Brain microvascular endothelial cell (primary cell): ENCODE results near the gene DSG1.

Experiments
- DNase-seq: peaks from one replicate; pipeline ENCODE4 v3.0.0-alpha.2; 2020
- H3K27ac ChIP-seq: fragments of 250-450 bp; sonication (Bioruptor Pico); 2 replicates; pipeline ENCODE4 v1.5.1; 2020; ENCODE audit warnings: mild to moderate bottlenecking, moderate library complexity
- H3K27me3 ChIP-seq: fragments of 250-450 bp; sonication (Bioruptor Pico); replicated peaks from 2 replicates; pipeline ENCODE4 v1.5.1; 2020; ENCODE audit warnings: mild to moderate bottlenecking
- H3K36me3 ChIP-seq: fragments of 250-450 bp; sonication (Bioruptor Pico); replicated peaks from 2 replicates; pipeline ENCODE4 v1.5.1; 2020; ENCODE audit warnings: mild to moderate bottlenecking
- H3K4me3 ChIP-seq: 2 replicates; pipeline ENCODE4 v1.5.1; 2011; ENCODE audit warnings: low read depth, mild to moderate bottlenecking, control low read depth, low read length, moderate library complexity
- CTCF ChIP-seq: IDR thresholded peaks from 2 replicates; pipeline ENCODE4 v1.5.1; 2011; ENCODE audit warnings: low read depth, mild to moderate bottlenecking, moderate library complexity, low read length, control low read depth, inconsistent platforms; ENCODE audit errors: missing control alignments
- in situ Hi-C: cut with HindIII; loops from 2 replicates; pipeline ENCODE4 v1.10.0; 2017; ENCODE audit warnings: low sequenced_read_pairs, low pct_ligation_motif_present

DSG1 gene

GRCh38 chr18:31294199-31294747 is 23.7 kb upstream of the DSG1 start:
- in situ Hi-C loops, result no loop called here
- Histone ChIP-seq H3K27me3 (no peaks in the 10 kb centered on the region), H3K36me3 (no peaks in the 10 kb centered on the region), H3K4me3 (no peak overlapping the region), H3K27ac (no peak overlapping the region)
- no peak for DNase-seq
- no peak for TF ChIP-seq CTCF

- no peak overlapping the region for H3K27ac ChIP-seq
- DNase-seq, result no peak
- in situ Hi-C loops, result no loop called here
- no peak for TF ChIP-seq CTCF
- no peak overlapping the region for H3K4me3 ChIP-seq
- no peaks in the 10 kb centered on the region for H3K36me3 ChIP-seq
- H3K27me3 ChIP-seq, result no peaks in the 10 kb centered on the region
Measured at GRCh38 chr18:31297248-31297647, 20.7 kb upstream of the DSG1 start.

- Histone ChIP-seq H3K4me3 (no peak overlapping the region), H3K27me3 (no peaks in the 10 kb centered on the region), H3K27ac (no peak overlapping the region), H3K36me3 (no peaks in the 10 kb centered on the region)
- in situ Hi-C loops, result no loop called here
- no peak for TF ChIP-seq CTCF
- no peak for DNase-seq
Measured at GRCh38 chr18:31301201-31301655, 16.7 kb upstream of the DSG1 start.

- no peaks in the 10 kb centered on the region for H3K27me3 ChIP-seq
- no peak overlapping the region for H3K27ac ChIP-seq
- no peaks in the 10 kb centered on the region for H3K36me3 ChIP-seq
- TF ChIP-seq CTCF, result no peak
- DNase-seq, result no peak
- in situ Hi-C loops, result no loop called here
- H3K4me3 ChIP-seq, result no peak overlapping the region
Measured at GRCh38 chr18:31302991-31303390, 15.0 kb upstream of the DSG1 start.

- H3K27me3 ChIP-seq, result no peaks in the 10 kb centered on the region
- TF ChIP-seq CTCF, result no peak
- in situ Hi-C loops, result no loop called here
- H3K36me3 ChIP-seq, result no peaks in the 10 kb centered on the region
- no peak overlapping the region for H3K27ac ChIP-seq
- no peak overlapping the region for H3K4me3 ChIP-seq
- DNase-seq, result no peak
Measured at GRCh38 chr18:31303771-31304170, 14.2 kb upstream of the DSG1 start.

- Histone ChIP-seq H3K27ac (no peak overlapping the region), H3K27me3 (no peaks in the 10 kb centered on the region), H3K36me3 (no peaks in the 10 kb centered on the region), H3K4me3 (no peak overlapping the region)
- DNase-seq, result no peak
- TF ChIP-seq CTCF, result no peak
- in situ Hi-C loops, result no loop called here
Measured at GRCh38 chr18:31309115-31309514, 8.8 kb upstream of the DSG1 start.
